Upper lobe of right lung (tissue), 1 donor: ENCODE data around the gene MEGF6. TPM values are rescaled to one million over a fixed set of nuclear protein-coding genes. Genes with fewer than 3 reads are reported as not detected.

Experiments
- ATAC-seq: fragments of 200-7000 bp; cut with Tn5 transposase; one replicate; pipeline ENCODE4 v1.9.1; 2020; ENCODE audit warnings: mild to moderate bottlenecking, moderate library complexity
- DNase-seq: peaks from one replicate; pipeline ENCODE4 v3.0.0-alpha.2; 2020
- H3K27ac ChIP-seq: fragments of 200-600 bp; one replicate; pipeline ENCODE4 v1.8.0; 2022
- H3K27me3 ChIP-seq: fragments of 200-600 bp; one replicate; pipeline ENCODE4 v1.8.0; 2022; ENCODE audit warnings: mild to moderate bottlenecking
- H3K36me3 ChIP-seq: fragments of 200-600 bp; one replicate; pipeline ENCODE4 v1.8.0; 2022
- H3K4me1 ChIP-seq: fragments of 200-600 bp; one replicate; pipeline ENCODE4 v1.8.0; 2022
- H3K4me3 ChIP-seq: fragments of 200-600 bp; one replicate; pipeline ENCODE4 v1.8.0; 2022; ENCODE audit warnings: mild to moderate bottlenecking
- H3K9me3 ChIP-seq: fragments of 200-600 bp; one replicate; pipeline ENCODE4 v1.8.0; 2022
- intact Hi-C: fragments of 100-400 bp; cut with DNase I; formaldehyde crosslinking; loops from one replicate; pipeline ENCODE4 v1.11.0; 2022
- total RNA-seq: library from RNA; stranded (reverse); fragmentation: NEBNext Ultra II Directional; extraction: Animal tissue kit (Norgen Biotek cat#: 25700); gene quantifications from one replicate; pipeline ENCODE4 v1.2.1, GENCODE V29; 2021
- TF ChIP-seq, protein P1 (sequence below): fragments of 200-600 bp; IDR thresholded peaks from one replicate; pipeline ENCODE4 v1.8.0; 2022; ENCODE audit warnings: antibody characterized with exemption
- donor health status: DM: no; HTN: yes; CAD: no; lungs with severe emphysema.

The MEGF6 gene
- total RNA-seq, 1 donor from 2014 or later, result 96.6 TPM

GRCh38 chr1:3467096-3468036 lies 143.9 kb downstream of the MEGF6 start:
- DNase-seq (peak; percentile 58), ATAC-seq (no peak)
- Histone ChIP-seq H3K27ac (no peak overlapping the region), H3K9me3 (no peaks in the 10 kb centered on the region), H3K4me3 (no peak overlapping the region), H3K4me1 (peaks cover 4% of the 10 kb centered on the region), H3K27me3 (no peaks in the 10 kb centered on the region), H3K36me3 (no peaks in the 10 kb centered on the region)
- intact Hi-C loops, result no loop called here
- TF ChIP-seq, protein P1, sequence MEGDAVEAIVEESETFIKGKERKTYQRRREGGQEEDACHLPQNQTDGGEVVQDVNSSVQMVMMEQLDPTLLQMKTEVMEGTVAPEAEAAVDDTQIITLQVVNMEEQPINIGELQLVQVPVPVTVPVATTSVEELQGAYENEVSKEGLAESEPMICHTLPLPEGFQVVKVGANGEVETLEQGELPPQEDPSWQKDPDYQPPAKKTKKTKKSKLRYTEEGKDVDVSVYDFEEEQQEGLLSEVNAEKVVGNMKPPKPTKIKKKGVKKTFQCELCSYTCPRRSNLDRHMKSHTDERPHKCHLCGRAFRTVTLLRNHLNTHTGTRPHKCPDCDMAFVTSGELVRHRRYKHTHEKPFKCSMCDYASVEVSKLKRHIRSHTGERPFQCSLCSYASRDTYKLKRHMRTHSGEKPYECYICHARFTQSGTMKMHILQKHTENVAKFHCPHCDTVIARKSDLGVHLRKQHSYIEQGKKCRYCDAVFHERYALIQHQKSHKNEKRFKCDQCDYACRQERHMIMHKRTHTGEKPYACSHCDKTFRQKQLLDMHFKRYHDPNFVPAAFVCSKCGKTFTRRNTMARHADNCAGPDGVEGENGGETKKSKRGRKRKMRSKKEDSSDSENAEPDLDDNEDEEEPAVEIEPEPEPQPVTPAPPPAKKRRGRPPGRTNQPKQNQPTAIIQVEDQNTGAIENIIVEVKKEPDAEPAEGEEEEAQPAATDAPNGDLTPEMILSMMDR, result no peak

- no peak overlapping the region for H3K4me3 ChIP-seq
- no peaks in the 10 kb centered on the region for H3K36me3 ChIP-seq
- peaks cover 3% of the 10 kb centered on the region for H3K4me1 ChIP-seq
- DNase-seq (peak; percentile 61), ATAC-seq (no peak)
- no peak overlapping the region for H3K27ac ChIP-seq
- no peaks in the 10 kb centered on the region for H3K27me3 ChIP-seq
- TF ChIP-seq, protein P1, result no peak
- no peaks in the 10 kb centered on the region for H3K9me3 ChIP-seq
- intact Hi-C loops, result no loop called here
These were observed 144.8 kb downstream of the MEGF6 start for GRCh38 chr1:3466366-3467075.

DNA sequence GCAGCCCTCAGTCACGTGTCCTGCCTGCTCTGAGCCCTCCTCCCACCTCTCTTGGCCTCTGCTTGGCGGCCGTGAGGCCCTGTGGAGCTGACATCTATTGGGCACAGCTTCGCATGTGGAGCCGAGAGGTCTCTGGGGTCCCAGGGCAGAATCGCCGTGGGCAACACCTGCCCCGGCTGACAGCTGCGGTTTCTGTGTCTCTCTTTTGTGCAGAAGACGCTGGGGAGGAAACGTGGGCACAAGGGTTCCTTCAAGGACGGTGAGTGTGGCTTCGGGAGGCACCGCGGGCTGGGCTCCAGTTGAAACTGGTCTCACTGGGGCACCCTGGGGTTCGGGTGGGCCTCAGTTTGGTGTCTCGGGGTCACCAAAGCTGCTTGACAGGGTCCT lies 145.4 kb downstream of the MEGF6 start:
- Histone ChIP-seq H3K36me3 (no peaks in the 10 kb centered on the region), H3K9me3 (no peaks in the 10 kb centered on the region), H3K4me1 (no peaks in the 10 kb centered on the region), H3K27me3 (no peaks in the 10 kb centered on the region), H3K4me3 (no peak overlapping the region), H3K27ac (no peak overlapping the region)
- intact Hi-C loops, result no loop called here
- DNase-seq, result peak; percentile 59
- ATAC-seq, result no peak
- TF ChIP-seq, protein P1, result no peak

GRCh38 chr1:3465091-3465934 lies 146.0 kb downstream of the MEGF6 start:
- Histone ChIP-seq H3K27ac (no peak overlapping the region), H3K9me3 (no peaks in the 10 kb centered on the region), H3K36me3 (no peaks in the 10 kb centered on the region), H3K4me3 (no peak overlapping the region), H3K4me1 (no peaks in the 10 kb centered on the region), H3K27me3 (no peaks in the 10 kb centered on the region)
- intact Hi-C loops, result no loop called here
- TF ChIP-seq, protein P1, result no peak
- ATAC-seq (no peak), DNase-seq (peak; percentile 61)

GRCh38 chr1:3464649-3465025 lies 146.7 kb downstream of the MEGF6 start:
- no peaks in the 10 kb centered on the region for H3K36me3 ChIP-seq
- no peak overlapping the region for H3K4me3 ChIP-seq
- DNase-seq, result peak; percentile 60

More at GRCh38 chr1:3464649-3465025, 146.7 kb downstream of the MEGF6 start:
- H3K27me3 ChIP-seq, result no peaks in the 10 kb centered on the region
- ATAC-seq, result no peak
- H3K9me3 ChIP-seq, result no peaks in the 10 kb centered on the region
- H3K4me1 ChIP-seq, result no peaks in the 10 kb centered on the region
- intact Hi-C loops, result no loop called here
- no peak overlapping the region for H3K27ac ChIP-seq
- TF ChIP-seq, protein P1, result no peak
